Measurements from ENCODE around the gene C6orf58.

C6orf58 gene

DNA sequence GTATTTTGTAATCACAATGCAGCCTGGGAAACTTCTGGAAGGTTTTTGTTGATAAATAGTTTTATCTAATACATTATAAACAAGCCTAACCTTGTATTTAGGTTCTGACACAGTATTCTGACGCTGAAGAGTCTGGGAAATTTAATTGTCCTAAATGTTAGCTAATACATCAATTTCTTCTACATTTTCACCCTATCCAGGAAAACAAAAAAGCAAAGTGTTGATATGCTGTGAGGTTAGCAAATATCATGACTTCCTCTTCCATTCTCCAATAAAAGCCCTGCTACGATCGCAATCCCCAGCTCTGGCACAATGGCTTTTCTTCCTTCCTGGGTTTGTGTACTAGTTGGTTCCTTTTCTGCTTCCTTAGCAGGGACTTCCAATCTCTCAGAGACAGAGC is at the start of gene C6orf58:
TSS of gene C6orf58 (plus strand) at position 301 of the 400 bp plus-strand sequence. CDS start at position 313, 12 bp downstream.
- DNase-seq, result no peak

DNA sequence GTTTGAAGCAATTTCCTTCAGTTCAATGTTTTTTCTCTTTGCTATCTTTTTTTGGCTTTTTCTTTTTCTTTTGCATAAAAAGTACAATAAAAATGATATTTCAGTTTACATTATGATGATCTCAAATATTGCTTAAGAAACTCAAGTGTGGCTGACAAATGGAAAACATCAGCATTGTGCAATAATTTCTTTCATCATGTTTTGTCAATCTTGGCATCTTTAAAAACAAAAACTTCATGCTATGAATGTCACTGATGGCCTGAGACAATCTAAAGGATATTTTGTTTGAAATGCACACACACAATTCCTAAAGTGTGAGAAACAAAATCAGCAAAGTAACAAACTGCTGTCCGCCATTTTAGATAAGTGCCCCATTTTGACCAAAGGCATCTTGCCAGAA is 44.0 kb upstream of the C6orf58 start:
- DNase-seq, result no peak

DNA sequence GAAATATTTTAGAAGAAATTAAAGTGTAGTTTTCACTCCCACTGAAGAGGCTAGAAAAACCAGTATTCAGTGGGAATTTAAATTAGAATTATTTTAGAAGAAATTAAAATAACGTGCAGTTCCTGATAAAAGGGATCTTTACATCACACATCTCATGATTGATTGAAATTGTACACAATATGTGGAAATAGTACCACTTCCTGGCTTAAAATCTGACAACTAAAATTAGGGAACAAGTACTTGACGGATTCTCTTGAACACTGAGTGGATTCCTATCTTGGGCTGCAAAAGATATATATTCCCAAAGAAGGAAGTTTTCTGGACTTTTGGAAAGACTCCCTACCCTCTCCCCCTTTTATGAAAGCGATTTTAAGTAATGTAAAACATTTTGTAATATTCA is 43.2 kb upstream of the C6orf58 start:
- no peak for DNase-seq

DNA sequence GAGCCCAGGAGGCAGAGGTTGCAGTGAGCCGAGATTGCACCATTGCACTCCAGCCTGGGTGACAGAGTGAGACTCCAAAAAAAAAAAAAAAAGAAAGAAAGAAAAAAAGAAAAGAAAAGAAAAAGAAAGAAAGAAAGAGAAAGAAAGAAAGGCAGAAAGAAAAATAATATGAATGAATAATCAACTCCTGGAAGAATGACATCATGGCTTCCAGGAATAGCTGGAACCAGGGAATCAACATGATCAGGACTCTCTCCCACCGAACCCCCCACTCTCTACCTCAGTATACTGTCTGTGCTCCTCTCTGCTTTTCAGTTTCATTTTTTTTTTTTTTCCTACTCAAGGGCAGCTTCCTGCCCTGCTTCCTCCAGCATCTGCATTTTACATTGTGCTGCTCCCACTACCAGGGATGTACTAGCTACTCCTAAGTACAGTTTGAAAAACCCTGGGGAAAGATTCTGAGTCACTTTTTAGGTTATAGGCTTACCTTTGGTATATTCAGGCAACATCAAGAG is 38.2 kb upstream of the C6orf58 start:
- no peak for DNase-seq

DNA sequence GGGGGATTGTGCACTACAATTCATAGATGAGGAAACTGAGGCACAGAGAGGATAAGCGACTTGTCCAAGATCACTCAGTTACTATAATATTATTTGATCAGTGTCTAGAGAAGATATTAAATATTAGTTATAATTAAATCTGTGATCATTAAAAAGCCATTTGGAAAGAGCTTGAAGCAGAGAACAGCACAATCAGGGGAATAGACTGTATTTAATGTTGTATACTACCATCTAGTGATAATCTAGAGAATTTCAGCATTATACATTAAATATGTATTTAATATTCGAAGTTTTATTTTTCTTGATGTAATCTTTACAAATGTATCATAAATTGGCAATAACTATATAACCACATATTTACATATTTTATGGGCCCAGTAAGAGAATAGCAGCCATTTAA is 37.7 kb upstream of the C6orf58 start:
- no peak for DNase-seq

DNA sequence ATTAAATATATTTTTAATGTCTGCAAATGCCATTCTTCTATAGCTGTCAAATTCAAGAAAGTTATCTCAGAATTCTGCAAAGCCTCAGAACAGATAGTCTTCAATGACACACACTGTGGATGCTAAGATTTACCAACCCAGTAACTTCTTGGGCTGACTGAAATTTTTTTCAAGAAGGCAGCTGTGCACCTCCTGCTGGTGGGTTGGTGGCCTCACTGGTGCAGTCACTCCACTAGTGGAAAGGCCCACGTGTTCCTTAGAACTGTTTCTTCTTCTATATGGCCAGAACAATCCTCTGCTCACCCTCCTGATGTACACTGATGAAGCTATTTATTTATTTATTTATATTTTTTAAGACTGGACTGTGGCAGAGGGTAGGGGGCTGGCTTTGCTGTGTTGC is 29.8 kb upstream of the C6orf58 start:
- no peak for DNase-seq

DNA sequence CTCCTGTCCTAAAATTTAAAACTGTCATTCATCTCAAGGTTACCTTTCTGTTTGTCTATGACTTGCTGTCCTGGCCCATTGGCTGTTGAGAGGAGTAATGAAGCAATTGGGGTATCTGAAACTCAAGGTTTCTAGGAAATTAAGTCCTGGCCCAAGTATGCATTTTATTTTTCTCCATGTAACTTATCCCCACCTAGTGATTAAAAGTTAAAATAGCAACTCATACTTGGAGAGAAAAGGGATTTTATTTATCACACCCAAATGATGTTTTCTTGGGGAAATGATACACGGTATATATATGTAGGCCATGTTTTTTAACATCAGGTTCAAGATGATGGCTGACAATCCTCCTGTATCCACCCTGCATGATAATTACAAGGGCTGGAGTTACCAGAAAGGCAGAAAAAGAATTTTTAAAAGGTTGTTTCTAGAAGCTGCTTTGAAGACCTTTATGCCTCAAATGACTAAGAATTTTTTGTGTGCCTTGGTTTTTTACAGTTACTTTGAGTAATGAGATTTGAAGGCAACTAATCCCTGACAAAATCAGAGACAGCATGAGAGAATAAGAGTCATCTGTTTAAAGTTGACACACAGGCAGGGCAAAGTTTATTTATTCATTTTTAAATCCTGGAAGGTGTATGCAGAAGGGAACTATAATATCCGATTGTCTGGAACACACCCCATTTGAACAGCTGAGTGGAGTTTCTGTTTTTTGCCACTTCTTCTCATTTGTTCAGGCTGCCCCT is 28.9 kb upstream of the C6orf58 start:
- DNase-seq, result no peak

DNA sequence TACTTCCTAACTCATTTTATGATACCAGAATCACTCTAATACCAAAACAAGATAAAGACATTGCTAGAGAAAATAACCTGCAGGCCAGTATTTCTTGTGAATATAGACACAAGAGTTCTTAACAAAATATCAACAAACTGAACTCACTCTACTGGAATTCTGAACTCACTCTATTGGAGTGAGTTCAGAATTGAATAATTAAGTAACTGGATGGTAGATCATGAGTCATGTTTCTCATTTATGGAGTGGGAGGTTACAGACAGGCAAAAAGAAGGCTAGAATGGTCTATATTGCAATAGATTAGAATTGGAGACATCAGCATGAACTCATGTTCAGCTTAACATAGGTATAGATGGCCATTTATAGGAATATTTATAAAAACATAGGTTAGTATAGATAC is 26.6 kb upstream of the C6orf58 start:
- DNase-seq, result no peak

DNA sequence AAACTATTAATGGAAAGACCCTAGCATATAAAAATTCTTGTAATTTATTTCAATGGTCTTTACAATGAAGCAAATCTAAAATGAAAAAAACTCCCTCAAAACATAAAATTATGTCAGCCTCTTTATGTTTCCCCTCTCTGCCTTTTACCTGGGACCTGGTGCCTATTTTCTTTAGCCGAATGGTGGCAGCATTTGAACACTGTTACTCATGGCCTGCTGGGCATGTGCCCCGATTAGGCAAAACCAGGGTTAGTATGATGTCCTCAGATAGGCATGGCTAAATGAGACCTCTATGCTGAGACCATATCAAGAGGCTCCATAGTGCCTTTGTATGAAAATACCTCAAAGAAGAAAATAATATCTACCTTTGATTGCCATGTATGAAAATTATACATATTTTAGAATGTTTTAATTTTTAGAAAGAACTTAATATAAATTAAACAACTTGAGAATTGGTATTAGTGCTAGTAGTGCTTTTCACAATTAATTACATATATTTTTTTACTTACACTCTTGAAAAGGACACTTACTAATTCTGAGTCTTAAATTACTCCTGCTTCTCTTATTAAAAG is 22.5 kb upstream of the C6orf58 start:
- no peak for DNase-seq

DNA sequence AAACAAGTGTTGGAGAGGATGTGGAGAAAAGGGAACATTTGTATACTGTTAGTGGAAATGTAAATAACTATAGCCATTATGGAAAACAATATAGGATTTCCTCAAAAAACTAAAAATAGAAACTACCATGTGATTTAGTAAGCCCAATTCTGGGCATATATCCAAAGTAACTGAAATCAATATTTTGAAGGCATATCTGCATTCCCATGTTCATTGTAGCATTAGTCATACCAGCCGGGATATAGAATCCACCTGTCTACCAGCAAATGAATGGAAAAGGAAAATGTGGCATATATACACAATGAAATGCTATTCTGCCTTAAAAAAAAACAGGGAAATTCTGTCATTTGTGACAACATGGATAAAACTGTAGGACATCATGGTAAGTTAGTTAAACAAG is 15.3 kb upstream of the C6orf58 start:
- DNase-seq, result no peak

DNA sequence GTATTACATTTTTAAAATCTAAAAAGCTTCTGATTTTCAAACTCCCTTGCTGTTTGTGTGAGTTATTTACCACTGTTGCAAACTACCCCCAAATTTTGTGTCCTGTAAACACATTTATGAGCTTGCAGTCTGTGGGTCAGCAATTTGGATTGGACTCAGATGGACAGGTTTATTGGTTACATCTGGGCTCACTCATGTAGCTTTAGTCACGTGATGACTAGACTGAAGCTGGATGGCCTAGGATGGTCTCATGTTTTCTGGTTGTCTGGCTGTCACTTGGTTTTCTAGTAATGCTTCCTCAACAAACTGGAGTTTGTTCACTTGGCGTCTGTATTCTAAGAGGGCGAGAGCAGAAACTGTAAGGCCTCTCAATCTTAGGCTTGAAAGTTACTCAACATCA is 12.2 kb upstream of the C6orf58 start:
- DNase-seq, result no peak

DNA sequence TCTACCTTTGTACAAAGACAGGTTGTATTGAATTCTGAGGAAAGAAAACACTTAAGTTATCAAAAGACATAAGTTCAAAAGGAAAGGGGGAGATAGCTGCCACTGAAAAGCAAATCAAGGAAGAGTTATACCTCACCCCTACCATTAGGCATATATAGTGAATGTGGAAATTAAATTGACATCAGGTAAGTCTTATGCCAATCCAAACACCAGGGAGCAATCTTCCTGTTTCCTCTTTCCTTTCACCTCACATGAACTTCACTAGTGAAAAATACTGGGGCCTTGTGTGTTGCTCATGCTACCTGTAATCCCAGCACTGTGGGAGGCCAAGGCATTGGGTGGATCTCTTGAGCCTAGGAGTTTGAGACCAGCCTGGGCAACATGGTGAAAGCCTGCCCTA is 10.9 kb upstream of the C6orf58 start:
- no peak for DNase-seq

DNA sequence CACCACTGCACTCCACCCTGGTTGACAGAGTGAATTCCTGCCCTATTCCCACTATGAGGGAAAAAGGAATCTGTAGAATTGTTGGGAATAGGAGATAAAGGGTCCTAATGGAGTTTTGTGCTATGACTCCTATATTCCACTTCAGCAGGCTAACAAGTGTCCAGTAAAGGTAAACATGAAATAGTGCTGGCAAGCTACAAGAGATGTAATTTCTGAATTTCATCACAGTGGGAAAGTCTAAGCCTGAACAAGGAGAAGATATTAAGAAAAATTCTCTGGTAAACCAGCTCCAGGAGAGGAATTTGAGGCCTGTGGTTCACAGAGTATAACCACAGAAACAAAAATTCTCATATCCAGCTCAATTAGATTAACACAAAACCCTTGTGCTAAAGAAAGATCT is 10.3 kb upstream of the C6orf58 start:
- no peak for DNase-seq

DNA sequence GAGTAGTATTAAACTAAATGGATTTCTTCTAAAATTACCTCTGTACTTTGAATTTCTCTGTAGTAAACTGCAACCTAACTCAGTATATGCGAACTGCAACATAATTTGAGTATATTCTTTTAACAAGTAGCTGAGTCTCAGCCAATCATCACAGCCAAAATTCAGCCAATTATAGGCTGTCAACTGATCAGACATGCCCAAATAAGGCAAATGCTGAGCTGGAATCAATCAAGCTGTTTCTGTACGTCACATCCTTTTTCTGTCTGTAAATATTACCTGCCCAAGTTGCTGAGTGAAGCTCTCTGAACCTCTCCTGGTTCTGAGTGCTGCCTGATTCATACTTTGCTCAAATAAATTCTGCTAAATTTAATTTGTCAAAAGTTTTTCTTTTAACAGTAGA is 9.5 kb upstream of the C6orf58 start:
- no peak for DNase-seq

DNA sequence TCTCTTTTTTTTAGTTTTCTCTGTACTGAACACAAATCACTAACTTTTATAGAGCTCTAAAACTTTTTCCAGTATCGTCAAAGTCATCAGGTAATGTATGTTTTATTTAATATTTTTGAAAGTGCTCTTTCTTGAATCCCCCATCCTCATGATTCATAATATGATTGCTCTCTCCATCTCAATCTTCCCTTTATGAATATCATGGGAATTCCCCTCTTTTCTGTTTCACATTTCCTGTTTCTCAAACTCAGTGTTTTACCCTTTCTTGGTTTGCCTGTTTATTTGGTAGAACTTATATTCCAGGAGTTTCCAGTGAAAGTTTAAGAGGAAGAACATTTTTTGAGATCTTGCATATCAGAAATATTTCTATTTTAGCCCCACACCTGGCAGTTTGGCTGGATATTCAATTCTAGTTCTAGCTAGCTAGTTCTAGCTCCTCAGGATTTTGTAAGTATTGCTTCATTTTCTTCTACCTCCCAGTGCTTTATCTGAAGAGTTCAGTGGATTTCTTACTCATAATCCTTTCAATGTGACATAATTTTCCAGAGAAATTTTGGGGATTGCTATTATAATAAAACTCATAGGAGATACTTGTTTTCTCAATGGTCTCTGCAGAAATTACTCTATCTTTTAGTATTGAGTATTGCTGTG is 6.1 kb upstream of the C6orf58 start:
- DNase-seq, result no peak

DNA sequence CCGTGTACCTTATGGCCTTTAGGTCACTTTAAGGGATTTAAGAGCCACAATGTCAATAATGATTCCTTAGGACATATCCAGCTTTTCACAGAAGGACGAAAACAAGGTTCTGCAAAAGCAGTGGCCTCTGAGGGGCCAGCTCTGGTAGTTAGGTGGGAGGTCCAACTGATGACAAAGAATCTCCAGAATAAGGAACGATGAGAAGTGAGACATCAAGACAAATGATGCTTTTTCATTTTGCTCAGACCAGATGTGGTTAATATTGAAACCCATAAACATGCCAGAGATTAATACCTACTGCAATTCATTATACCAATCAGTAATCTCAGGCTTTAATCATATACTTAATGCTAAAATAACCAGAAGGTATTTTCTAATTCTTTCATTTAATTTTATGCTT is 1.9 kb downstream of the C6orf58 start:
- DNase-seq, result no peak

DNA sequence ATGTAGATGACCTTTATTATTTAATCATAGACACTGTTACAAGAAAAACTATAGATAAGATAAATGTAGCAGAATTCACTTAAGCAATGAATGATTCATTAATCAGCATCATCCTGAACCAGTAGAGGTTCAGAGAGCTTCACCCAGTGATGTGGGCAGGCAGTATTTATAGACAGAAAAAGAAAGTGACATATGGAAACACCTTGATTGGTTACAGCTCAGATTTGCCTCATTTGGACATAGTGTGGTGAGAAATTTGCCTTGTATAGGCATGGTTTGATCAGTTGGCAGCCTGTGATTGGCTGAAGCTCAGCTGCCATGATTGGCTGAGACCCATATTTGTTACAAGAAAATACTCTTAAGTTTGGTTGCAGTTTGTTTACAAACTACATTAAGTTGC is 4.6 kb downstream of the C6orf58 start:
- DNase-seq, result no peak

DNA sequence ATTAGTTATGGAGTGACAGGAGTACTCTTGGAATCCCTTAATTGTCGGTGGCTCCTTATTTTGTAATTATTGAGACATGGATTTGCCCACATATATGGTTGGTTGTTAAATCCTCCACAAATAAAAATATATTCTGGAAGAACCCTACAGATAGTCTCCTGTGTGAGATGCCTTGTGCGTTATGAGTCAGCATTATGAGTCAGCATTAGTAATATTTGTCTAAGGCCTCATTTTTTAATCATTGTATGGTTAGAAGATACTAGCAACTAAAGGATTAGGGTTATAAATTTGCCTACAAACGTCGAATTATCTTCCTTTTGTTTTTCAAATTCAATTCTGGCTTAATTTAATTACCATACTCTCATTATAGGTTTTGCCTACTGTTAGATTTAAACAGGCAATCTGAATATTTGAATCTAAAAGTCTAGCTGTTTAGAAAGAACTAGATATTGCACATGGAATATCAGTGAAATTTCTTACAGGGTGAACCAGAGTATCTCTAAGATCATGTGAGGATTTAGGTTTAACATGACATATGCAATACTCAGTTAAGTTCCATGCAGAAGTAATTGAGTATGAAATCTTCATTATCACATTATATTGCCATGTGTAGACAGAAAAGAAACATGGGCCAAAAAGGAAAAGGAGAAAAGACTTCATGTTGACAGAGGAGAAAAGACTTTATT is 5.9 kb downstream of the C6orf58 start:
- no peak for DNase-seq

DNA sequence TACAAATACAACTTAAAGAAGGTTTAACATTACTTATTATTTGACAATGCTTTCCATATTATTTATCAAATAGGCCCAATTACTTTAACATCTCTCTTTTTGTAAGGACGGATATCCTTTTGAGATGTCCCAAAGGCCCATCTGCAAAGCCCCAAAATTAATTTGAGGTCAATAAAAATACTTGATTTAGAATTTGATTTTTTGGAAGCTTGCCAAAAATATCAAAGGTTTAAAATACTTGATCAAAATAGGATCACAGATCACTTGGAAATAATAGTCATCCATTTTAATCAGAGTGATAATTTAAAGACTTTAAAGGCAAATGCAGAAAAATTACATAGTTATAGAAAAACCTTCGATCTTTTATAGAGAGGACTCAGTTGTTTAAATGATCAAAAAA is 8.1 kb downstream of the C6orf58 start:
- no peak for DNase-seq

DNA sequence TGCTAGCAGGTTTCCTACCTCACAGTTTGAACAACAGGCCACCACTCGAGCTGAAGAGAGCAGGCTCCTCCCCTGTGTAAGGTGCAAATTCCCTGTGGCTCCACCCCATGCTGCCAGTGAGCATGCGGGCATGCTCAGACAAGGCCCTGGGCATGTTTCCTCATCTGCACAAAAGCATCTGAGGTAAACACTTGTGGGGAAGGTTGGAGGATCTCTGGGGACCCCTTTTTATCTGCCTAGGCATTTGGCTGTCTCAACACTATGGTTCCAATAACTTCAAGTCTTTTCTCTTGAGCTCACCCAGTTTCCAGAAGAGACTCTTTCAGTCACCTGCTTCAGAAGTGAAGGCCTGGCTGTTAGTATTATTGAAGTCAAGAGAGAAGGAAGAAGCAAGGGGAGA is 9.4 kb downstream of the C6orf58 start:
- no peak for DNase-seq

DNA sequence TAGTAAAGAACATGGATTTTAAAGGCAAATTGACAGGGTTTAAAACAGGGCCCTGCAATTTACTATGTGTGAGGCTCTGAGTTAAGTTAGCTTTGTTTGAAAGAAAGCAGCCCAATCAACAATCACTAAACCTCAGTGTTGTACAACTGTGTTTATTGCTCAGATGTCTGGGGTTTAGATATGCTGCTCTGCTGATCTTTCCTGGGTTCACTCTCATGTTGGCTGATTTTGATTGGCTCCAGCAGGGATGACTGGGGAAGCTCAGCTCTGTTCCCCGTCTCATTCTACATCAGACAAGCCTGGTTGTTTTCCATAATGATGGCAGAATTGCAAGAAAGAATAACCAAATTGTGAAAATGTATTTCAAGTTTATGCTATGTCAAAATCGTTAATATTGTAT is 10.9 kb downstream of the C6orf58 start:
- no peak for DNase-seq

DNA sequence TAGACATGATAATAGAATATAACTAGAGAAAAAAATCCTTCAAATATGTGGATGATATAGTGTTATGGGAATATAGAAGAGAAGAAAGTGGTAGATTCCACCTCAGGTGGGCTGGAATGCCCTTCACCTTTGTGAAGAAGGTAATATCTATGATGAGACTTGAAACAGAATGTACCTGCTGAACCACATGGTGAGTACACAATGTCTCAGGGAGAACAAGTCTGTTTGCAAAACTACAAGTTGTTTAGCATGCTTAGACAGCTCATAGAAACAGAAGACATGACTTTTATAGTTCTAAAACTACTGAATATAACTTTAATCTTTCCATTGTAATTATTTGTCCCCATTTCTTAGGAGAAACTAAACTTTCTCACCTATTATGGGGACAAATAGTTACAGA is 12.2 kb downstream of the C6orf58 start:
- no peak for DNase-seq

DNA sequence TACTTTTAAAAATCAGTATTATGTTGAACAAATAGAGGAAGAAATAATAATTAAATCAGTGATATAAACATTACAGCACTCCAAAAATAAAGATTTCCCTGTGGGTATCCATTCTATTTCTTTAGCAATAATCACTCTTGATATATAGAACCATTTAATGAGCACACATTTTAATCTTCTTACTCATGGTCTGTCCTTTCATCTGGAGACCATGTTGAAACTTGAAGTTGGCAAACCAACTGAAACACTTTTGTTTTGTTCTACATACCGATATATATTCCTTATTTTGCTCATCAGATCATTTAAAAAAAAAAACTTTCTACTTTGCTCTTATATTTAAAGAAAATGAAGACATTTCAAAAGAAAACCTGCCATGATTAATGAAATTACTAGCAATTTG is 13.4 kb downstream of the C6orf58 start:
- DNase-seq, result no peak

DNA sequence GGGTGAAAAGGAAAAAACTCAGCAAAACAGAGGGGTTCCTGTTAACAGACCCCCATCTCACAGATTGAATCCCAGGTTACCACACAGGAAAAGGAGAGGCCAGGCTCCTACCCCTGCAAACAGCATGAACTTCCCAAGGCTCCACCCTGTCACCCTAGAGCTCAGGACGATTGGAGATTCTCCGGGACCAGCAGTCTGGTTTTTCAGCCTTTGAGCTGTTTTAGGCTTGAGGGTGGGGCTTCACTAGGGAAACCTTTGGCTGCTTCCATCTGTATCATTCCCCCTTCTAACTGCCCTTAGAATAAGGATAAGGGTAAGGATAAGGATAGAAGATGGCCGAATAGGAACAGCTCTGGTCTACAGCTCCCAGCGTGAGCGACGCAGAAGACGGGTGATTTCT is 16.0 kb downstream of the C6orf58 start:
- no peak for DNase-seq

All from bone marrow (tissue), 2 donors.